Glutamatergic neuron (in vitro differentiated cells): ENCODE measurements around the gene CENPM. TPM values are rescaled to one million over a fixed set of nuclear protein-coding genes. Genes with fewer than 3 reads are reported as not detected.

Experiments
- DNase-seq: peaks from one replicate; pipeline ENCODE4 v3.0.0; 2022
- H3K27ac Mint-ChIP-seq: one replicate; pipeline ENCODE4 v1.8.0; 2020; ENCODE audit warnings: mild to moderate bottlenecking, mixed read lengths, inconsistent platforms; ENCODE audit not compliant: unreplicated experiment
- H3K27me3 Mint-ChIP-seq: one replicate; pipeline ENCODE4 v1.8.0; 2020; ENCODE audit warnings: mild to moderate bottlenecking, moderate library complexity, mixed read lengths, inconsistent platforms; ENCODE audit not compliant: unreplicated experiment
- H3K36me3 Mint-ChIP-seq: one replicate; pipeline ENCODE4 v1.8.0; 2020; ENCODE audit warnings: mild to moderate bottlenecking, mixed read lengths, inconsistent platforms; ENCODE audit not compliant: unreplicated experiment
- H3K4me1 Mint-ChIP-seq: one replicate; pipeline ENCODE4 v1.8.0; 2020; ENCODE audit warnings: mild to moderate bottlenecking, low read depth, mixed read lengths, inconsistent platforms; ENCODE audit not compliant: unreplicated experiment
- H3K4me3 Mint-ChIP-seq: one replicate; pipeline ENCODE4 v1.8.0; 2020; ENCODE audit warnings: mild to moderate bottlenecking, mixed read lengths, inconsistent platforms; ENCODE audit not compliant: unreplicated experiment
- H3K9me3 Mint-ChIP-seq: one replicate; pipeline ENCODE4 v1.8.0; 2020; ENCODE audit warnings: mild to moderate bottlenecking, moderate library complexity, mixed read lengths, inconsistent platforms; ENCODE audit not compliant: unreplicated experiment
- total RNA-seq: library from RNA; stranded (reverse); fragmentation: NEBNext Ultra II Directional; extraction: Animal tissue kit (Norgen Biotek cat#: 25700); gene quantifications from one replicate; pipeline ENCODE4 v1.2.1, GENCODE V29; 2021; ENCODE audit not compliant: unreplicated experiment
- TF ChIP-seq, protein P1 (sequence below): fragments of 200-600 bp; sonication (generic); IDR thresholded peaks from one replicate; pipeline ENCODE4 v1.5.0; 2021; ENCODE audit not compliant: partially characterized antibody, unreplicated experiment

CENPM gene
- total RNA-seq, 1 donor from 2014 or later, result 3.4 TPM

DNA sequence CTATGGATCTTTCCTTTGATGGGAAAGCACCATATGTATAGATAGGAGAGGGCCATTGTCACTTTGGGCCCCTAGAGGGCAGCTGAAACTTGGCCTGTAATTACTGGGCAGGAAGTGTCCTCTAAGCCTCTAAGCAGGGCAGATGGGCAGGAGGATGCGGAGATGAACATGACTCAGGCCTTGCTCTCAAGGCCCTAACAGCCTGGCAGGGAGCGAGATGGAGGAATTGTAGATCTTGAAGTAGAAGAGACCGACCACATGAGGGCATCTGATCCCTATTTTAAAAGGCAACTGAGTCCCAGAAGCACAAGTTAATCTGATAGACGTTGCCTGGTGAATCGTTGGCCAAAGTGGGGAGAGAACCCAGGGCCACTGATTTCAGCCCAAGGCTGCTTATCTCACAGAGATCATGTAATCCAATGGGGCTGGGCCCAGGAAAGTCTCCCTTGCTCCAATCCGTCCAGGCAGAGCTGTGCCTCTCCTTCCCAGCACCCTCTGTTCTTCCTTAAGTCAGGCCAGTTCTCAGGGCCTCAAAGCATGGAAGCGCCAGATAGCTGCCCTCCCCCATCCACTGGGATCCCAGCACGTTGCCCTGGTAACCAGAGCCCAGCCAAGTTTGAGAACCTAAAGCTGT lies 19.8 kb upstream of the CENPM start:
- Mint-ChIP-seq H3K36me3 (no peaks in the 10 kb centered on the region), H3K27ac (peak overlapping the region; percentile 22)

DNA sequence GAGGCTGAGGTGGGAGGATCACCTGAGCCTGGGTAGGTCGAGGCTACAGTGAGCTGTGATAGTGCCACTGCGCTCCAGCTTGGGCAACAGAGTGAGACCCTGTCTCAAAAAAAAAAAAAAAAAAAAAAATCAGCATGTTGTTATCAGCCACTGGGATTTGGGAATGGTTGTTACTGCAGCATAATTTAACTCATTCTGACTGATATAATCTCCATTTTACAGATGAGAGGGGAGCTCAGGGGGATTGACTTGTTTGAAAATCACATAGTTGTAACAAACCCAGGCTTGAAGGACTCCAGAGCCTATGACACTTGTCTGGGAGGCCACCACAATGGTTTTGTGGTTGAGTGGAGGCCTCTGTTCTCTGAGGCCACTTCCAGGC lies 19.3 kb upstream of the CENPM start:
- peaks cover 5% of the 10 kb centered on the region for H3K9me3 Mint-ChIP-seq
- H3K4me1 Mint-ChIP-seq, result peaks cover 5% of the 10 kb centered on the region
- H3K4me3 Mint-ChIP-seq, result no peak overlapping the region
- no peaks in the 10 kb centered on the region for H3K36me3 Mint-ChIP-seq
- TF ChIP-seq, protein P1, sequence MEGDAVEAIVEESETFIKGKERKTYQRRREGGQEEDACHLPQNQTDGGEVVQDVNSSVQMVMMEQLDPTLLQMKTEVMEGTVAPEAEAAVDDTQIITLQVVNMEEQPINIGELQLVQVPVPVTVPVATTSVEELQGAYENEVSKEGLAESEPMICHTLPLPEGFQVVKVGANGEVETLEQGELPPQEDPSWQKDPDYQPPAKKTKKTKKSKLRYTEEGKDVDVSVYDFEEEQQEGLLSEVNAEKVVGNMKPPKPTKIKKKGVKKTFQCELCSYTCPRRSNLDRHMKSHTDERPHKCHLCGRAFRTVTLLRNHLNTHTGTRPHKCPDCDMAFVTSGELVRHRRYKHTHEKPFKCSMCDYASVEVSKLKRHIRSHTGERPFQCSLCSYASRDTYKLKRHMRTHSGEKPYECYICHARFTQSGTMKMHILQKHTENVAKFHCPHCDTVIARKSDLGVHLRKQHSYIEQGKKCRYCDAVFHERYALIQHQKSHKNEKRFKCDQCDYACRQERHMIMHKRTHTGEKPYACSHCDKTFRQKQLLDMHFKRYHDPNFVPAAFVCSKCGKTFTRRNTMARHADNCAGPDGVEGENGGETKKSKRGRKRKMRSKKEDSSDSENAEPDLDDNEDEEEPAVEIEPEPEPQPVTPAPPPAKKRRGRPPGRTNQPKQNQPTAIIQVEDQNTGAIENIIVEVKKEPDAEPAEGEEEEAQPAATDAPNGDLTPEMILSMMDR, result no peak
- DNase-seq, result no peak
- H3K27ac Mint-ChIP-seq, result no peak overlapping the region
- peaks cover 6% of the 10 kb centered on the region for H3K27me3 Mint-ChIP-seq

More for the DNA sequence above, 19.8 kb upstream of the CENPM start:
- H3K4me1 Mint-ChIP-seq, result peaks cover 5% of the 10 kb centered on the region
- H3K4me3 Mint-ChIP-seq, result no peak overlapping the region
- no peak for DNase-seq
- peaks cover 5% of the 10 kb centered on the region for H3K27me3 Mint-ChIP-seq
- peaks cover 5% of the 10 kb centered on the region for H3K9me3 Mint-ChIP-seq
- TF ChIP-seq, protein P1, result no peak

- Mint-ChIP-seq H3K4me1 (peaks cover 5% of the 10 kb centered on the region), H3K4me3 (no peak overlapping the region), H3K9me3 (peaks cover 2% of the 10 kb centered on the region), H3K36me3 (no peaks in the 10 kb centered on the region), H3K27me3 (peaks cover 6% of the 10 kb centered on the region), H3K27ac (no peak overlapping the region)
- TF ChIP-seq, protein P1, result no peak
- no peak for DNase-seq
These were observed 17.1 kb upstream of the CENPM start for GRCh38 chr22:41964112-41964491.

GRCh38 chr22:41963453-41964111 lies 16.6 kb upstream of the CENPM start:
- H3K9me3 Mint-ChIP-seq, result peaks cover 2% of the 10 kb centered on the region
- peaks cover 6% of the 10 kb centered on the region for H3K27me3 Mint-ChIP-seq
- H3K36me3 Mint-ChIP-seq, result no peaks in the 10 kb centered on the region
- TF ChIP-seq, protein P1, result no peak
- peaks cover 5% of the 10 kb centered on the region for H3K4me1 Mint-ChIP-seq
- no peak overlapping the region for H3K27ac Mint-ChIP-seq
- DNase-seq, result no peak
- H3K4me3 Mint-ChIP-seq, result no peak overlapping the region

DNA sequence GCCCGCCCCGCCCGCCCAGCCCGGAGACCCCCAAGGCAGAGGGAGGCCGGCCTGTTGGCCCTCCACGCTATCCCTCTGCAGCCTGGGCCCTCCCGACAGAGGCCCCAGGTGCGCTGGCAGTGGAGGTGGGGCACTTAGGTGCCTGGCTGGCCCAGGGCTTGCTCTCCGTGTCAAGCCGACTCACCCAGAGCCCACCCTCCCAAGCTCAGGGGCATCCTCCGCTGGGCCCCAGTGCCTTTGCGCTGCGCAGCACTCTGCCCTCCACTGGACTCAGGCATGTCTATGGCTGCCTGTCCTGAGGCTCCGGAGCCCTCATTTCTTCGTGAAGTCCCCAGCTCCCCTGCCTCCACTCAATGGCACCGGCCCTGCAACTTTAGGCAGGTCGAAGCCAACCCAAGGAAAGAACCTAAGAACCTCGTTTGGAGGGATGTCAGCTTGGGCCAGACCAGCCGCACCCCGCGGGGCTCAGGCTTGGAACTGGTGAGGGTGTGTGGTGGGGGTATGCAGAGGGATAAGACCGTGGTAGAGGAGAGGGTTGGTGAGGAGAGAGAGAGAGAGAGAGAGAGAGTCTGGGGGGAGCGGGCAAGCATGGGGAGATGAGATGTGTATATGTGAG lies 11.1 kb upstream of the CENPM start:
- H3K4me3 Mint-ChIP-seq, result no peak overlapping the region
- TF ChIP-seq, protein P1, result peak; percentile 64
- H3K9me3 Mint-ChIP-seq, result no peaks in the 10 kb centered on the region
- H3K27ac Mint-ChIP-seq, result no peak overlapping the region
- peaks cover 4% of the 10 kb centered on the region for H3K27me3 Mint-ChIP-seq
- H3K4me1 Mint-ChIP-seq, result no peaks in the 10 kb centered on the region
- H3K36me3 Mint-ChIP-seq, result no peaks in the 10 kb centered on the region
- DNase-seq, result no peak
